GM18519 (cell line): ENCODE data around the gene RIPOR3.

Experiments used
- ATAC-seq: cut with Tn5 transposase; IDR thresholded peaks from one replicate; pipeline ENCODE4 v1.9.1; 2021; ENCODE audit warnings: mild to moderate bottlenecking, moderate library complexity; ENCODE audit not compliant: unreplicated experiment, low FRiP score

Gene RIPOR3

DNA sequence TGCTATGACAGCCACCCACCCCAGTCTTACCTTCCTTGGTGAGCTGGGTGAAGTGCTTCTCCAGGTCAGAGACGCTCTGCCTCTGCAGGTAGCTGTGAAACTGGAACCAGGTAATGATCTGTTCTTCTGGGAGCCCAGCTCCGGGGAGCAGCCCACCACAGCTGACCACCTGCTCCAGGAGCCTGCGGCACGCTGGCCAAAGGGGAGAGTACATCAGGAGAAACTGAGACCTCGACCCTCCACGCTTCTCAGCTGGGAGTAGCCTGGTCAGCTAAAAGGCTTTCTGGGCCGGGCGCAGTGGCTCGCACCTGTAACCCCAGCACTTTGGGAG is 98.4 kb downstream of the RIPOR3 start:
- no peak for ATAC-seq

DNA sequence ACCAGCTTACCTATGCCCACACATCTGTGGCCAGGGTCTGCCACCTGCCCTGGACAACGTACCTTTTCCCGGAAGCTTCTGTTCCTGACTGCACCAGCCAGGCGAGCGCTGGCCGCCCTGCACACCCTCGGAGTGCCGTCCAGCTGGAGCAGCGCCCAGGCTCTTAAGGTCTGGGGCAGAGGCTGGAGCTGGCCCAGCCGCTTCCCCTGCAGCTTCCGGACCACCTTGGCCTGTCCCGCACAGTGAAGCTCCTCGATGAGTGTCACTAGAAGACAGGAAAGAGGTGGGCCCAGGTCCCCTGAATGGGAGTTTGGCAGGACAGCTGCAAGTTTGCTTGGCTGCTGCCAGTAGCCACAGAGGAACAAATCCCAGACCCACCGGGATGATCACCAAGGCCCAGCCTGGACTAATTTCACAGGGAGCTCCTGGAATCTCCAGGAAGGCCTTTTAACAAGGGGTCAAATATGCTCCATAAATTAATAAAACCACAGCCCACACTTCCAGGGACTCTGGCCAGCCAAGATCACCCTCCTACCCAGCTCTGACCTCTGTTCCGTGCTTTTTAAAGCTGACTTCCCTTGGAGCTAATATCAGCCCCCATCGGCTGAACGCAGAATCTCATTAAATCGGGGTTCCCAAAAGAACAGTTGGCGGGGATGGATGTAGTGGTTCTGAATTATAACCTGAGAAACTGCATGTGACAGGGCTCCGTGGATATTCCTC is 98.9 kb downstream of the RIPOR3 start:
- no peak for ATAC-seq

DNA sequence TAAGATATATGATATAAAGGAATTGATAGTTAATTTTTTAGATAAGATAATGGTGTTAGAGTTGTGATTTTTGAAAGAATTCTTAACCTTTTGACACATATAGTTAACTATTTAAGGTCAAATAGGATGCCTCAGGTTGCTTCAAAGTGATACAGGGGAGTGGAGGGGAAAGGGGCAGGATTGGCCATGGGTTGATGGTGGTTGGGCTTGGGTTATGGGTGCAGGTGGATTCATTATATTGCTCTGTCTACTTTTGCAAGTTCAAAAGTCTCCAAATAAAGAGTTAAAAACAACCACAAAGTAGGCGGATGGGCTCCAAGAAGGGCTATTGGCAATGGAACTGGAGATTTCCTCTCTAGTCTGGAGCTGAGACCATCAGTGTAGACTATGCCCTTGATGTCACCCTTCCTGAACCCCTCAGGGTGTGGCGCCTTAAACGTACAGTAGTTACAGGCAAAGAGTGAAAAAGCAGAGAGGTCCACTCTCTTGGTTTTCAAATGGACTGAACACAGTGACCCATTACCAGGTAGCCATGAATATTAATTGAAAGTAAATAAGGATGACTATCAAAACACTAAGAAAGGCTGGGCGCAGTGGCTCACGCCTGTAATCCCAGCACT is 100.0 kb downstream of the RIPOR3 start:
- ATAC-seq = no peak

DNA sequence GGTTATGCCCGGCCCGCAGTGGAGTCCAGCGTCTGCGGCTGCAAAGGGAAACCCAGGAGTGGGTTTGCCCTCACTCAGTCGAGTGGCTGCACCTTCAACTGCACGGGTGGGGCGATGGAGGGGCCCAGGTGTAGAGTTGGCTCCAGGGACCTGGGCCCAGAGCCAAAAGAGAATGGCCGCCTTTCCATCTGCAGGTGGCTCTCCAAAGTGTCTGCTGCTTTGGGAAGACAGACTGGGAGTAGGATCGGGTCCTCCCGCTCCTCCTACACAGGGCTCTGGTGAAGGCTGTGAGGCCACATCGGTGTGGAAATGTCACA is 101.0 kb downstream of the RIPOR3 start:
- no peak for ATAC-seq

DNA sequence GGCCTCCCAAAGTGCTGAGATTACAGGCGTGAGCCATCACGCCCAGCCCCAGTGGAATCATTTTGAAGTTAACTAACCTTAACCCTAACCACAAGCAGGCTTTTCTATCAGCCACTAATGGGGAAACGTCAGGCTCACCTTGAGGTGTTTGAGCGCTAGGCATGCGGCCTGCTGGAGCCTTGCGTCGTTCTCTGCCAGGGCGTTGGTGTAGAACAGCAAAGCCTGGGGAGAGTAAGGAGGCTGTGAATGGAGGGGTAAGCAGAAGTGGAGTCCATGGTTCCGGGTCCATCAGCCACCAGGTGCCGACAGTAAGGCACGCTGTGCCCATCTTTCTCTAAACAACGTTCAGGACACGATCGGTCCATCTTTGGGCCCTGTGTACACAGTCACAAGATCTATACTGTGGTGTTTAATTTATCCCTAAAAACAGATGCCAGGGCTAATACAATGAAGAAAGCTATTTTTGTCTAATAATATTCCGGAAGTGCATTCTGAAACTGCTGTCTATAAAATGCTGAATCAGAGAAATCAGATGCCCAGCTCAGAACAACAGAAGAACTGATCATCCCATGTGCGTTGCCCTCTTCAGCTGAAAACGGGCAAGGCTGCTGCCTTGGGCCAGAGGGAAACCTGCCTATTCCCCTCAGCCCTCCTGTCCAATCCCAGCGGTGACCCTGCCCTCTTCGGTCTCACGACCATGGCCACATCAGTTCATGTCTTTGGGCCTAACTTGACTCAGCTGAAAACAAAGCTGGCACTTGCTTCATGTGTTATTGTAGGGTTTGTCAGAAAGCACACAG is 101.6 kb downstream of the RIPOR3 start:
- no peak for ATAC-seq

DNA sequence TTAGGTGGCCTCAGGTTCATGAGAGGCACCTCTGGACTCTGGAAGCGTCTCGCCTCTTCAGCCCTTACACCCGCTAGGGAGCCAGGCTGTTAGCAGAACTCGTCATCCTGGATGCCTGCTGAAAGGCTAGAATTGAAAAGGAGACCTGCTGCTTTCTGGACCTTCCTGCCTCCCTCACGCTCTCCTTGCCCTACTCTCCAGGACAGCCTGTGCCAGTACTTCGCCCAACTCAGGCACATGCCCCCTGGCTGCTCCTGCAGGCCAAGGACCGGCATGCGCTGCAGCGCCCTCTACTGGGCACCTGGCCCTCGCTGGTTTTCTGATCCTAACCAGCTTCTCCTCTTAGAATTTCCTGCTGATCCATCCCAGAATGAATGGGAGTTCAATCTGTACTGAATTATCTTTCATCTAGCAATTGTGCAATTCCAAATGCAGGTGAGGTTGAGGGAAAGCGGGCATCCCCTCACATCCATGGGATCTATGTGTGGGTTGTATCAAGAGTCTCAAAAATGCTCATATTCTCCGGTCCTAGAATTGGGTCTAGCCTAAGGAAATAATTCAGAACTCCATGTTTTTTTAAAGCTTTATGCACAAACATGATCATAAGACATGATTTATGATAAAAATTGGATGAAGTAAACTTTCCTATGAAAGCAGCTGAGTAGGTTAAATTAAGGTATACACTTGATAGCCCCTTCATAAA is 103.2 kb downstream of the RIPOR3 start:
- no peak for ATAC-seq

DNA sequence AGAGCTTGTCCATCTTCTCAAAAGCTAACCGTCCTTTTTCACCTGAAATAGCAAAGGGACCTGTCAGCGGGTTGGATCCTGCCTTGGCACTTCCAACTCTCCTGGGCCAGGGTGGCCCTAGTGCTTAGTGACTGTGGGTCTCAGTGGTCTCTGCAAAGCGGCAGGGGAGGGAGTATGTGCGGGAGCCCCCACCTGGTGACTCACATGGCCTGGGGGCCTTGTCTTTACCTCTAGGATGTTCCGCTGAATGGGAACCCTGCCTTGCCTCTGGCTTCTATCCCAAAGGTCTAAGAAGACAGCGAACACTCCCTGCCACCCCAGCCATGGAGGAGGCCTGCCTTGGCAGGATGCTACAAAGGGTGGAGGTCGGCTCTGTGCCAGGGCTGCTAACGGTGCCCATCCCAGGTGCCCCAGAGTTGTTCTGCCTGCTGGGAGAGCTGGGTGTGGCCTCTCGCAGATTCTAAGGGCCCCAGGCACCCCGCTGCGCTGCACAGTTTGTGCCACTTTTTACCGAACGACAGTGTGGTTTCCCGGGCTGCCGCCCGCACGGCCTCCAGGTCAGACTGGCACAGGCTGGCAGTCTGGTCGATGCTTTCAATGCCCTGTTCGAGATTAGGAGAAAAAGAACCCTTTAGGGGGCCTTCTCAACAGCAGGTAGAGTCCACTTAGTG is 103.9 kb downstream of the RIPOR3 start:
- ATAC-seq = no peak

DNA sequence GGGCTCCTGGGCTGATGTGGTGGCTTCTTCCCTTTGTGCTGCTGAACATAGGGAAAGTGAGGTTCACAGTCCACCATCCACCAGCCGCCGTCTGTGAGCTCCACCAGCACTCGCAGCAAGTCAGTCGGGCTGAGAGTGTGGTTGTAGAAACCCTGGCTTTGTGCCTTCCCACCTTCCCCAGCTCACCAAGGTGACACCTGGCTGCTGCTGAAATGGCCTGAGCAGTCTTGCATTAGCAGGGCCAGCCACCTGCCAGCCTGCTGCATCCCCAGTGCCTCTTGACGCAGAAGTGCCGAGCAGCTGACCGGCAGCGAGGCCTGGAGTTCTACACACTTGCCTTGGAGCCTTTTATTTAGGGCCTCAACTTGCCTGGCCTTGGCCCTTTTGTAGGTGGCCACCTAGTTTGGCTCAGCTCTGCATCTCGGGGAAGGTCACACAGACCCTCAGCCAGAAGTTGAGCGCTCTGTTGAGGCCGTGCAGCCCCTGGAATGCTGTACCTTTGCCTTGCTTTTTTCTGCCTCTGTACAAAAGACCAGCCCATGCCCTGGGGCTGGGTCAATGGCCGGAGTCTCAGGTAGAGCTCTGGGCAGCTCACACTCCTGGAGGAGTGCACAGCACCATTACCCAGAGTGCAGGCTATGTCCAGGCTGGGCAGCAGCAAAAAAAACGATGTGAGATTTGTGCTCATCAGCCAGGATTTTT is 104.7 kb downstream of the RIPOR3 start:
- no peak for ATAC-seq

DNA sequence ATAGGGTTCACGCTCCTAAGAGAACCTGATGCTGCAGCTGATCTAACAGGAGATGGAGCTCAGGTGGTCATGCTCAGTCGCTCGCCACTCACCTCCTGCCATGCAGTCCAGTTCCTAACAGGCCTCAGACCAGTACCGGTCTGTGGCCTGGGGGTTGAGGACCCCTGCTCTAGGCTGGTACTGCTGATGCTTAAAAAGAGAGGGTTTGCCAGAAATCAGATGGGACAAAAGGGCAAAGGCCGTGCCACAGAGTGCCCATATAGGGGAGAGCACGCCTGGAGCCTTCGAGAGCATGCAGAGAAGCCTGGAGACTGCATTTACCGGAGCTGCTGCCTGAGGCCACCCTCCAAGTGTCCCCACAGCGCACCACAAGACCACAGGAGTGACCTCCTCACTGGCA is 105.7 kb downstream of the RIPOR3 start:
- ATAC-seq = no peak

DNA sequence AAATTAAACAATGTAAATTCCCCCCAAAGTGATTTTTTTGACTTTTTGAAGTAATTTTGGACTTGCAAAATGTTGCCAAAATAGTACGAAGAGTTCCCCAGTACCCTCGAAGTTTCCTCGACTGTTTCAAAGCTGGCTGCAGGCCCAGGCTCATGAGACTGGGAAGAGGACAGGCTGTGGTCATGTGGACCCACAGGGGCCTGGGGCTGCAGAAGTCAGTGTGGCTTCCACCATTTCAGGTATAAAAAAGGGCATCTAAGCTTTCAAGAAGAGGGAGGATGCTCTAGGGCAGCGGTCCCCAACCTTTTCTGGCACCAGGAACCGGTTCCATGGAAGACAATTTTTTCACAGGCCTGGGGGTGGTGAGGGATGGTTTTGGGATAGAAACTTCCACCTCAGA is 106.1 kb downstream of the RIPOR3 start:
- ATAC-seq = no peak

DNA sequence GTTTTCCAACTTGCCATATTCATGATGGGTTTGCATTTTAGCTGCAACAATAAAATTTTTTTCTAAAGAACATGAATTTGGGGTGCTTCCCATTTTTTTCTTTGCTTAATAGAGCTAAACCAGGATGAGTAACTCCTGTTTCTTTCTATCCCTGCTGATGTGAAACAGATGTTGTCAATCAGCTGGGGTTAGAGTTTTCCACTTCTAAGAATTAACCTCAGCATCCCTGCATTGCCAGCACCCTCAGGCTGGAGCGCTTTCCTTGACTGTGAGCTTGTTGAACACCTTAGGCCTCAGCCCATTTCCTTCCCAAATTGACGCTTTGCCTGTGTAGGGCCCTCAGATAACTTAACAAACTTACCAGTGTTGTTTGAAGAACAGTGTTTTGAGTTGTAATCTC is 106.7 kb downstream of the RIPOR3 start:
- no peak for ATAC-seq

DNA sequence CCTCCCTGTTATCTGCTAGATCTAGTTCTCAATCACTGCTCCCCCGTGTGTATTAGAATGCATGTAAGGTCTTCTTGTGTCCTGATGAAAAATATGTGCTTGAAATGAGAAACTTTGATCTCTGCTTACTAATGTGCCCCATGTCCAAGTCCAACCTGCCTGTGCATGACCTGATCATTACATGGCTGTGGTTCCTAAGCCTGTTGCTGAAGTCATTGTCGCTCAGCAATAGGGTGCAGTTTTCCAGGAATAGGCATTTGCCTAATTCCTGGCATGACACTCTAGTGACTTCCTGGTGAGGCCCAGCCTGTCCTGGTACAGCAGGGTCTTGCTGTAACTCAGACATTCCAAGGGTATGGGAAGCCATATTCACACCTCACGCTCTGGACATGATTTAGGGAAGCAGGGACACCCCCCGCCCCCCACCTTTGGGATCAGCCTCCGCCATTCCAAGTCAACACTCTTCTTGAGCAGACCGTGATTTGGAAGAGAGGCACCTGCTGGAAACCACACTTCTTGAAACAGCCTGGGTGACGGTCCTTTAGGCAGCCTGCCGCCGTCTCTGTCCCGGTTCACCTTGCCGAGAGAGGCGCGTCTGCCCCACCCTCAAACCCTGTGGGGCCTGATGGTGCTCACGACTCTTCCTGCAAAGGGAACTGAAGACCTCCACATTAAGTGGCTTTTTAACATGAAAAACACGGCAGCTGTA is 107.7 kb downstream of the RIPOR3 start:
- no peak for ATAC-seq

DNA sequence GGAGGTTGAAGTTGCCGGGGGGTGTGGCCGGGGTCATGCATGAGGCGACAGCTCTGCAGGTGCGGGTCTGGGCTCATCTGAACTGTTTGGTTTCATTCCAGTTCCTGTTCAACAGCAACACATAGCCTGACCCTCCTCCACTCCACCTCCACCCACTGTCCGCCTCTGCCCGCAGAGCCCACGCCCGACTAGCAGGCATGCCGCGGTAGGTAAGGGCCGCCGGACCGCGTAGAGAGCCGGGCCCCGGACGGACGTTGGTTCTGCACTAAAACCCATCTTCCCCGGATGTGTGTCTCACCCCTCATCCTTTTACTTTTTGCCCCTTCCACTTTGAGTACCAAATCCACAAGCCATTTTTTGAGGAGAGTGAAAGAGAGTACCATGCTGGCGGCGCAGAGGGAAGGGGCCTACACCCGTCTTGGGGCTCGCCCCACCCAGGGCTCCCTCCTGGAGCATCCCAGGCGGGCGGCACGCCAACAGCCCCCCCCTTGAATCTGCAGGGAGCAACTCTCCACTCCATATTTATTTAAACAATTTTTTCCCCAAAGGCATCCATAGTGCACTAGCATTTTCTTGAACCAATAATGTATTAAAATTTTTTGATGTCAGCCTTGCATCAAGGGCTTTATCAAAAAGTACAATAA is 108.6 kb downstream of the RIPOR3 start:
- ATAC-seq = no peak

DNA sequence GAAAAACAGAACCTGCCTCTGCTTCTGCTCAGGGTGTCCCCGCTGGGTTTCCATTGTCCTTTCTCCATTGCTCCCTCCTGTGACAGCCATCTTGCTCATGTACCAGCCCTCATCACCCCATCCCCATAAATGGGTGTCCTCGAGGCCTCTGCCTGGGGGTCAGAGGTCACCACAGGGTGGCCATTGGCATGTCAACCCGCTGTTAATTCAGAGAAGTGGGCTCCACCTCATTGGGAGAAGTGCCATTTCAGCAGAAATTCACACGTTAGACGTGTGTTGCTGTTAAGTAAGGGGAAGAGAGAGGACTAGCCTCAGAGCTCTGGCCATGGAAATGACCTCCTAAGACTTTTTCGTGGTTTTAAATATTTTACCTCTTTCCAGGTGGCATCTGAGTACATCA is 109.2 kb downstream of the RIPOR3 start:
- no peak for ATAC-seq

DNA sequence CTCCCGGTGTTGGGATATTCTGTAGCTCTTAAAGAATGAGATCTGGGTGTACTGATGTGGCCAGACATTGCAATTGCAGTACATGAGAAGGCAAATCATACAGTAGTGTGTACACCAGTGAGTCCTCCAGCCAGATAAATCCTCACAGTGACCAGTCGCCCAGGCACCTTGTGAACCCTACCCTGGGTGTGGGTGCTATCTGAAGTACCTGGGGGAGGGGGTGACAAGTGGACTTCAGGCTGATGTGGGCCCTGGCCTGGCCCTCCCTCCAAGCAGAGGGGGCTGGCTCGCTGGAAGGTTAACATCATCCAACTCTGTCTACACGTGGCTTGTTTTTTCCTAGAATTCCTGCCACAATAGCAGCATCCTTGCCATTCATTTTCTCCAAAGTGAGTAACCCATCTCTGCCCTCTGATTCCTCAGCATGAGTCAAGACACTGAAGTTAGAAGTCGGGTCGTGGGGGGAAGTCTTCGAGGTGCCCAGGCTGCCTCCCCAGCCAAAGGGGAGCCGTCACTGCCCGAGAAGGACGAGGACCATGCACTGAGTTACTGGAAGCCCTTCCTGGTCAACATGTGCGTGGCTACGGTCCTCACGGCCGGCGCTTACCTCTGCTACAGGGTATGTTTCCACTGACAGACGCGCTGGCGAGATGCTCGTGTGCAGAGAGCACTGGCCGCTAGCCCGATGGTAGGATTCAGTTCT is 110.3 kb downstream of the RIPOR3 start:
- no peak for ATAC-seq

DNA sequence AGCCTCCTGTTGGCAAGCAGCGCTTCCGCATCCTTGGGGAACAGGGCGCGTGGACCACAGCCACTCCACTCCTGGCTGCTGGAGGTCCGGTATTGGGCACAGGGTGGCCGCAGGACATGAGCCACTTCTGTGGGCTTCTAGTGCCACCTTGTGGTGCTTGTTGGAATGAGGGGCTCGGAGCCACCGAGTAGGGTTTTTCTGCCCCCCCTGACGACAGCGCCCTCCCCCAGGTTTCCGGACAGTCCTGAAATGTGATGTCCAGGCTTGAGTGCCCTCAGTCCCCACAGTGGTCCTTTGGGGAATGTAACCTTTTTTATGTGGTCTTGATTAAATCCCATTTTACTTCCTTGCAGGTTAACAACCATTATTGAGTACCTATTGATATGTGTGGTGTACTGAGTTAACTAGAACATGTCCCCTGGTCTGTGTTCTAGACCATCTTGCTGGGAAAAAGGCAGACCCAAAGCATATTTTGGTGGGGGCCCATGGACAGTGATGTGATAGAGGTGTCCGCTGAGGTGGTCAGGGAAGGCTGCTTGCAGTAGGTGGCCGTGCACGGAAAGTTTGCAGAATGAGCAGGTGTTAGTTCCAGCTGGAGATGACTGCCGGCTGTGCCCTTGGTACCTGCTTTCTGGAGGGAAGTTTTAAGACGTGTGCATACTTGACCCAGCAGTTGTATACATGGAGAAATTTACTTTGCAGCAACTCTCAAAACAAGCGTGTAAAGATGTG is 111.2 kb downstream of the RIPOR3 start:
- ATAC-seq = no peak

DNA sequence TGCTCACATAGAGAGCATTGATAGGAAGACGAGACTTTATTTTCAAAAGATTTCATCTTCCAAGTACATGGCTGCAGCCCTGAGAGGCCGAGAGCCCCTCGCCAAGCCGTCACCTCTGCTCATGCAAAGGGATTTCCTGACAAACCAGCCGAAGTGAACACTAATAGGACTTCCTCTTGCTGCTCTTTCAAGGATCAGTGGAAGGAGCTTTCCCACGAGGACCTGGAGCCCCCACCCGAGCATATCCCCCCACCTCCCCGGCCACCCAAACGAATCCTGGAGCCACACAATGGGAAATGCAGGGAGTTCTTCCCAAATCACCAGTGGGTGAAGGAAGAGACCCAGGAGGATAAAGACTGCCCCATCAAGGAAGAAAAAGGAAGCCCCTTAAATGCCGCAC is 111.8 kb downstream of the RIPOR3 start:
- ATAC-seq = no peak

DNA sequence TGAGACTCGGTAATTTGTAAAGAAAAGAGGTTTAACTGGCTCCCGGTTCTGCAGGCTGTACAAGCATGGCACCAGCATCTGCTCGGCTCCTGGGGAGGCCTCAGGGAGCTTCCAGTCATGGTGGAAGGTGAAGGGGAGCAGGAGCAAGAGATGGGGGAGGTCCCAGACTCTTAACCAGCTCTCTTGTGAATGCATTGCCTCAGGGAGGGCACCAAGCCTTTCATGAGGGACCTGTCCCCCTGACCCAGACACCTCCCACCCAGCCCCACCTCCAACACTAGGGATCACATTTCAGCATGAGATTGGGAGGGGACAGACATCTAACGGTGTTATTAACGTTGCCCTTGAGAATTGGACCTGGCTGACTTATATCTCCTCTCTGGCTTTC is 112.6 kb downstream of the RIPOR3 start:
- no peak for ATAC-seq
